GM12875 (cell line): Measurements from ENCODE around the gene PMP22.
"Not testable (repeated sequence)": the region's sequence is repeated elsewhere in the genome, so short reads cannot be mapped to it uniquely, and the experiment has no call there.

Source experiments
- H3K4me3 ChIP-seq: one replicate; pipeline ENCODE4 v1.5.1; 2011; ENCODE audit warnings: low read depth, low read length, control low read depth
- TF ChIP-seq, protein P1 (sequence below): IDR thresholded peaks from 2 replicates; pipeline ENCODE4 v1.5.1; 2011; ENCODE audit warnings: low read depth, mild to moderate bottlenecking, control low read depth, inconsistent platforms, low read length, moderate library complexity, borderline replicate concordance; ENCODE audit not compliant: insufficient read depth

Gene PMP22

GRCh38 chr17:15233022-15233805 lies 31.9 kb downstream of the PMP22 start:
- TF ChIP-seq, protein P1, sequence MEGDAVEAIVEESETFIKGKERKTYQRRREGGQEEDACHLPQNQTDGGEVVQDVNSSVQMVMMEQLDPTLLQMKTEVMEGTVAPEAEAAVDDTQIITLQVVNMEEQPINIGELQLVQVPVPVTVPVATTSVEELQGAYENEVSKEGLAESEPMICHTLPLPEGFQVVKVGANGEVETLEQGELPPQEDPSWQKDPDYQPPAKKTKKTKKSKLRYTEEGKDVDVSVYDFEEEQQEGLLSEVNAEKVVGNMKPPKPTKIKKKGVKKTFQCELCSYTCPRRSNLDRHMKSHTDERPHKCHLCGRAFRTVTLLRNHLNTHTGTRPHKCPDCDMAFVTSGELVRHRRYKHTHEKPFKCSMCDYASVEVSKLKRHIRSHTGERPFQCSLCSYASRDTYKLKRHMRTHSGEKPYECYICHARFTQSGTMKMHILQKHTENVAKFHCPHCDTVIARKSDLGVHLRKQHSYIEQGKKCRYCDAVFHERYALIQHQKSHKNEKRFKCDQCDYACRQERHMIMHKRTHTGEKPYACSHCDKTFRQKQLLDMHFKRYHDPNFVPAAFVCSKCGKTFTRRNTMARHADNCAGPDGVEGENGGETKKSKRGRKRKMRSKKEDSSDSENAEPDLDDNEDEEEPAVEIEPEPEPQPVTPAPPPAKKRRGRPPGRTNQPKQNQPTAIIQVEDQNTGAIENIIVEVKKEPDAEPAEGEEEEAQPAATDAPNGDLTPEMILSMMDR, result no peak; the same call in 1 of the 2 replicates
- H3K4me3 ChIP-seq, result no peak overlapping the region

GRCh38 chr17:15232517-15232915 lies 32.6 kb downstream of the PMP22 start:
- TF ChIP-seq, protein P1, result no peak
- H3K4me3 ChIP-seq, result no peak overlapping the region

GRCh38 chr17:15231851-15232516 lies 33.1 kb downstream of the PMP22 start:
- no peak overlapping the region for H3K4me3 ChIP-seq
- TF ChIP-seq, protein P1, result no peak

GRCh38 chr17:15230866-15231265 lies 34.3 kb downstream of the PMP22 start:
- H3K4me3 ChIP-seq, result no peak overlapping the region
- TF ChIP-seq, protein P1, result no peak

DNA sequence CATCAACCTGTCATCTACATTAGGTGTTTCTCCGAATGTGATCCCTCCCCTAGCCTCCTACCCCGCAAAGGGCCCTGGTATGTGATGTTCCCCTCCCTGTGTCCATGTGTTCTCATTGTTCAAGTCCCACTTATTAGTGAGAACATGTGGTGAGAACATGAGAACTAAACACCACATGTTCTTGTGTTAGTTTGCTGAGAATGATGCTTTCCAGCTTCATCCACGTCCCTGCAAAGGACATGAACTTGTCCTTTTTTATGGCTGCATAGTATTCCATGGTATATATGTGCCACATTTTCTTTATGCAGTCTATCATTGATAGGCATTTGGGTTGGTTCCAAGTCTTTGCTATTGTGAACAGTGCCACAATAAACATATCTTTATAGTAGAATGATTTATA lies 43.3 kb downstream of the PMP22 start:
- H3K4me3 ChIP-seq, result not testable (repeated sequence)

DNA sequence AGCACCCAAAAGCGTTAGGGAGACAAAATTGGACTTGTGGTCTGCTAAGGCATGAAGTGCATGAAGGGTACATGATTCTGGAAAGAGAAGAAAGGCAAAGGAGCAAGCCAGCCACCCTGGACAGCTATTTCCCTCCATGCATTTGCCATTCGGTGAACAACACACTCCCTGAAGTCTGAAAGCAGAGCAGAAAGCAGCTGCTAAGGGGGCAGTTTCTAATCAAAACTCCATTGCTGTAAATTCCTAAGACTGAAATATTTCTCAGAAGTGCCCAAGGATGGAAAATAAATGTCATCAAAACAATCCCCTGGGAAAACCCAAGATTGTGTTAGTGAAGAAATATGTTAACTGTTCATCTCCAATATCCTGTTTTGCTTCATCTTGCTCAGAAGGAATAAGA lies 44.3 kb downstream of the PMP22 start:
- H3K4me3 ChIP-seq, result no peak overlapping the region
- TF ChIP-seq, protein P1, result no peak

GRCh38 chr17:15216481-15216880 lies 48.6 kb downstream of the PMP22 start:
- TF ChIP-seq, protein P1, result no peak
- H3K4me3 ChIP-seq, result no peak overlapping the region
